Activated CD4-positive, alpha-beta T cell treated with anti-CD3 and anti-CD28 coated beads, Interleukin-2, amount 50 U/mL, for 1 hour (primary cell): Measurements from ENCODE around the gene NPB.

Source experiments
- DNase-seq: peaks from one replicate; pipeline ENCODE4 v3.0.0-alpha.2; 2020

NPB gene

GRCh38 chr17:81947189-81947588 lies 45.2 kb downstream of the NPB start, which contains the start of gene MYADML2:
Gene MYADML2, minus strand, starts transcription at chr17:81947233. Its CDS starts 5,492 bp downstream, at chr17:81941741.
- DNase-seq: no peak

DNA sequence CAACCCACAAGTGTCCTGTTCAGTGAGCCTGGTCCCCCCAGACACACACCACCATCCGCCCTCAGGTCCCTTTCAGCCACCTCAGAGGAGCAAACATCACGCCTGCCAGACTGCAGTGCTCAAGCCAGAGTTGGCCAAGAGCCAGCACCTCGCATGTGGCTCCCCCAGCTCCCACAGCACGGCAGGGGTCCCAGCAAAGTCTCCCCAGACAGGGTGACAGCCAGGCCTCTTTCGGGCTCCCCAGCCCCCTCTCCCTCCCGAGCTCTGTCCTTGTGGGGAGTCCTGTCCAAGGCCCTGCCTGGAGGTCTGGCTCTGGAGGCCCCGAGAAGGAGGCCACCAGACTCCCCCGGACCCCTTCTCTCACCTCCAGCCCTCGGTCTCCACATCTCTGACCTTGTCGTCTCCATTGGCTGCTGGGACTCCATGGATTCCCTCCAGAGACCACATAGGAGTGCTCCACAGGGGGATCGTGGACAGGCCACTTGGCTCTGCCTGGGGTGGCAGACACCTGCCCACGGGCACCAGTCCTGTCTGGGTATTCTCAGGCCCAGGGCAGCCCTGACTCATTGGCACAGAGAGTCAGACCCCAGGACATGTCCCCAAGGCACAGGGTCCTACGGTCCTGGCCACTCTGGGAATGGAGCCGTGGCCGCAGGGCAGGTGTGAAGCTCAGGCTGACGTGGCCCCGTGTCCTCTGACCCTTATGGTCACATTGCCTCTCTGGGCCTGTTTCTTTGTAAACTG lies 46.8 kb downstream of the NPB start:
- no peak for DNase-seq

DNA sequence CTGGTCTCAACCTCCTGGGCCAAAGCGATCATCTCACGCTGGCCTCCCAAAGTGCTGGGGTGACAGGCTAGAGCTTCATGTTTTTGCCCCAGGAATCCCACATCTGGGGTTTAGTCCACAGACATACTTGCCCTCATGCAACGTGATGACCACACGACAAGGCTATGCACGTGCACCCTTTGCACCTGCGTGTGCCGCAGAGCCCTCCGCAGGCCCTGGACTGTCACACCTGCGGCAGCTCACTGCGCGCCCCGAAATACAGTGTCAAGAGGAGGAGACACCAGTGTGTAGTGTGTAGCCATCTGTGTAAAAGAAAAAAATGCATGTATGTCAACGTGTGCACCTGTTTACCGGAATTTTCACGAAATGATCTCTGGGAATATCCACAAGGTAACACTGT lies 48.5 kb downstream of the NPB start:
- no peak for DNase-seq

GRCh38 chr17:81951785-81952684 lies 50.0 kb downstream of the NPB start:
- DNase-seq: no peak
